ENCODE measurements around the gene NUP85. TPM values are rescaled to one million over a fixed set of nuclear protein-coding genes. Genes with fewer than 3 reads are reported as not detected.
A peak's percentile ranks its signal among the peaks of the same experiment; 100 is the strongest.

The NUP85 gene
- total RNA-seq, 2 donors from 2014 or later, result 75.0 to 75.3 TPM

GRCh38 chr17:75219815-75220214 lies 14.3 kb downstream of the NUP85 start:
- Mint-ChIP-seq H3K27ac (no peak overlapping the region), H3K4me3 (no peak overlapping the region), H3K36me3 (ENCODE audit: low read depth) (peaks cover 8% of the 10 kb centered on the region), H3K4me1 (peaks cover 7% of the 10 kb centered on the region), H3K27me3 (no peaks in the 10 kb centered on the region)
- DNase-seq (no peak), ATAC-seq (no peak)
- H3K9me3 ChIP-seq (ENCODE audit: control insufficient read depth, low read length, poor library complexity, severe bottlenecking), result no peaks in the 10 kb centered on the region

GRCh38 chr17:75225016-75225415 lies 19.5 kb downstream of the NUP85 start:
- Mint-ChIP-seq H3K36me3 (ENCODE audit: low read depth) (peaks cover 4% of the 10 kb centered on the region), H3K27ac (no peak overlapping the region), H3K4me3 (no peak overlapping the region), H3K27me3 (no peaks in the 10 kb centered on the region), H3K4me1 (peaks cover 5% of the 10 kb centered on the region)
- ATAC-seq (no peak), DNase-seq (no peak)
- H3K9me3 ChIP-seq (ENCODE audit: control insufficient read depth, low read length, poor library complexity, severe bottlenecking), result no peaks in the 10 kb centered on the region

- no peak overlapping the region for H3K4me3 Mint-ChIP-seq
- no peaks in the 10 kb centered on the region for H3K9me3 ChIP-seq (ENCODE audit: control insufficient read depth, low read length, poor library complexity, severe bottlenecking)
- no peak for DNase-seq
- no peaks in the 10 kb centered on the region for H3K27me3 Mint-ChIP-seq
- peaks cover 3% of the 10 kb centered on the region for H3K36me3 Mint-ChIP-seq (ENCODE audit: low read depth)
- H3K27ac Mint-ChIP-seq, result no peak overlapping the region
- no peaks in the 10 kb centered on the region for H3K4me1 Mint-ChIP-seq
- no peak for ATAC-seq
Observed at GRCh38 chr17:75227729-75228128, 22.2 kb downstream of the NUP85 start.

- no peaks in the 10 kb centered on the region for H3K9me3 ChIP-seq (ENCODE audit: control insufficient read depth, low read length, poor library complexity, severe bottlenecking)
- Mint-ChIP-seq H3K4me1 (no peaks in the 10 kb centered on the region), H3K27ac (no peak overlapping the region), H3K4me3 (no peak overlapping the region), H3K36me3 (ENCODE audit: low read depth) (peaks cover 6% of the 10 kb centered on the region), H3K27me3 (no peaks in the 10 kb centered on the region)
- no peak for DNase-seq
- ATAC-seq, result no peak
Observed at GRCh38 chr17:75228305-75228704, 22.8 kb downstream of the NUP85 start.

- no peak overlapping the region for H3K27ac Mint-ChIP-seq
- DNase-seq, result no peak
- no peaks in the 10 kb centered on the region for H3K9me3 ChIP-seq (ENCODE audit: control insufficient read depth, low read length, poor library complexity, severe bottlenecking)
Observed at GRCh38 chr17:75228847-75229246, 23.4 kb downstream of the NUP85 start.

GRCh38 chr17:75231071-75231470 lies 25.6 kb downstream of the NUP85 start:
- H3K4me1 Mint-ChIP-seq, result no peaks in the 10 kb centered on the region
- DNase-seq, result no peak
- peaks cover 8% of the 10 kb centered on the region for H3K36me3 Mint-ChIP-seq (ENCODE audit: low read depth)
- no peaks in the 10 kb centered on the region for H3K9me3 ChIP-seq (ENCODE audit: control insufficient read depth, low read length, poor library complexity, severe bottlenecking)
- no peak for ATAC-seq
- H3K4me3 Mint-ChIP-seq, result no peak overlapping the region
- H3K27ac Mint-ChIP-seq, result no peak overlapping the region
- H3K27me3 Mint-ChIP-seq, result no peaks in the 10 kb centered on the region

More at GRCh38 chr17:75228847-75229246, 23.4 kb downstream of the NUP85 start:
- no peak for ATAC-seq
- Mint-ChIP-seq H3K4me3 (no peak overlapping the region), H3K27me3 (no peaks in the 10 kb centered on the region), H3K36me3 (ENCODE audit: low read depth) (peaks cover 6% of the 10 kb centered on the region), H3K4me1 (no peaks in the 10 kb centered on the region)

GRCh38 chr17:75231741-75232464 lies 26.4 kb downstream of the NUP85 start:
- no peak overlapping the region for H3K4me3 Mint-ChIP-seq
- H3K36me3 Mint-ChIP-seq (ENCODE audit: low read depth), result peaks cover 8% of the 10 kb centered on the region
- DNase-seq (no peak), ATAC-seq (no peak)
- H3K4me1 Mint-ChIP-seq, result no peaks in the 10 kb centered on the region
- no peaks in the 10 kb centered on the region for H3K9me3 ChIP-seq (ENCODE audit: control insufficient read depth, low read length, poor library complexity, severe bottlenecking)
- no peak overlapping the region for H3K27ac Mint-ChIP-seq
- no peaks in the 10 kb centered on the region for H3K27me3 Mint-ChIP-seq

- no peaks in the 10 kb centered on the region for H3K9me3 ChIP-seq (ENCODE audit: control insufficient read depth, low read length, poor library complexity, severe bottlenecking)
- no peaks in the 10 kb centered on the region for H3K27me3 Mint-ChIP-seq
- H3K4me1 Mint-ChIP-seq, result no peaks in the 10 kb centered on the region
- peaks cover 8% of the 10 kb centered on the region for H3K36me3 Mint-ChIP-seq (ENCODE audit: low read depth)
- no peak for DNase-seq
- H3K27ac Mint-ChIP-seq, result no peak overlapping the region
- H3K4me3 Mint-ChIP-seq, result no peak overlapping the region
- ATAC-seq, result no peak
Observed at GRCh38 chr17:75232786-75233185, 27.3 kb downstream of the NUP85 start.

- peaks cover 10% of the 10 kb centered on the region for H3K36me3 Mint-ChIP-seq (ENCODE audit: low read depth)
- H3K4me3 Mint-ChIP-seq, result peak overlapping the region; percentile 31
- H3K9me3 ChIP-seq (ENCODE audit: control insufficient read depth, low read length, poor library complexity, severe bottlenecking), result no peaks in the 10 kb centered on the region
- DNase-seq (no peak), ATAC-seq (no peak)
- H3K27me3 Mint-ChIP-seq, result no peaks in the 10 kb centered on the region
- H3K27ac Mint-ChIP-seq, result no peak overlapping the region
- peaks cover 23% of the 10 kb centered on the region for H3K4me1 Mint-ChIP-seq
Observed at GRCh38 chr17:75237100-75238014, 31.9 kb downstream of the NUP85 start.

- H3K9me3 ChIP-seq (ENCODE audit: control insufficient read depth, low read length, poor library complexity, severe bottlenecking), result no peaks in the 10 kb centered on the region
- DNase-seq (no peak), ATAC-seq (no peak)
- no peaks in the 10 kb centered on the region for H3K27me3 Mint-ChIP-seq
- peak overlapping the region; percentile 96 for H3K27ac Mint-ChIP-seq
- peaks cover 7% of the 10 kb centered on the region for H3K36me3 Mint-ChIP-seq (ENCODE audit: low read depth)
- H3K4me3 Mint-ChIP-seq, result no peak overlapping the region
- peaks cover 27% of the 10 kb centered on the region for H3K4me1 Mint-ChIP-seq
Observed at GRCh38 chr17:75238020-75238580, 32.6 kb downstream of the NUP85 start.

- peak; percentile 42 to 44 (median 43) for DNase-seq
- H3K27ac Mint-ChIP-seq, result peak overlapping the region; percentile 96
- H3K9me3 ChIP-seq (ENCODE audit: control insufficient read depth, low read length, poor library complexity, severe bottlenecking), result no peaks in the 10 kb centered on the region
- H3K4me3 Mint-ChIP-seq, result peak overlapping the region; percentile 93
- H3K27me3 Mint-ChIP-seq, result no peaks in the 10 kb centered on the region
- peaks cover 32% of the 10 kb centered on the region for H3K4me1 Mint-ChIP-seq
- ATAC-seq, result peak; percentile 62
- peaks cover 5% of the 10 kb centered on the region for H3K36me3 Mint-ChIP-seq (ENCODE audit: low read depth)
Observed at GRCh38 chr17:75238684-75239191, 33.3 kb downstream of the NUP85 start.

GRCh38 chr17:75239214-75239613 lies 33.7 kb downstream of the NUP85 start:
- Mint-ChIP-seq H3K27me3 (no peaks in the 10 kb centered on the region), H3K4me1 (peaks cover 32% of the 10 kb centered on the region), H3K27ac (peak overlapping the region; percentile 96), H3K36me3 (ENCODE audit: low read depth) (peaks cover 5% of the 10 kb centered on the region), H3K4me3 (peak overlapping the region; percentile 93)
- ATAC-seq (no peak), DNase-seq (no peak)
- no peaks in the 10 kb centered on the region for H3K9me3 ChIP-seq (ENCODE audit: control insufficient read depth, low read length, poor library complexity, severe bottlenecking)

GRCh38 chr17:75239778-75240393 lies 34.4 kb downstream of the NUP85 start:
- Mint-ChIP-seq H3K4me1 (peaks cover 36% of the 10 kb centered on the region), H3K4me3 (peak overlapping the region; percentile 45), H3K36me3 (ENCODE audit: low read depth) (peaks cover 5% of the 10 kb centered on the region), H3K27me3 (no peaks in the 10 kb centered on the region), H3K27ac (peak overlapping the region; percentile 73)
- no peaks in the 10 kb centered on the region for H3K9me3 ChIP-seq (ENCODE audit: control insufficient read depth, low read length, poor library complexity, severe bottlenecking)
- DNase-seq (no peak), ATAC-seq (no peak)

All from T-helper 17 cell (primary cell).